ENCODE results near the gene MAD2L2.

GRCh38 chr1:11629184-11630016 lies 51.5 kb downstream of the MAD2L2 start:
- no peak for TF ChIP-seq GATA3 (IDR thresholded peaks at IDR 0.05; ENCODE audit: low read depth, low read length)
- TF ChIP-seq GATA2 (IDR thresholded peaks at IDR 0.05; ENCODE audit: low read depth, low read length) = peak; percentile 60
